HepG2 (cell line): Measurements from ENCODE around the gene DNAH9. TPM values are rescaled to one million over a fixed set of nuclear protein-coding genes. Genes with fewer than 3 reads are reported as not detected.

Experiments
- ATAD3A ChIP-seq: sonication (generic); formaldehyde crosslinking; IDR thresholded peaks from 2 replicates; pipeline ENCODE4 v1.4.0; 2020; ENCODE audit warnings: missing genetic modification reagents
- CENPBD1 ChIP-seq: sonication (generic); formaldehyde crosslinking; IDR thresholded peaks from 2 replicates; pipeline ENCODE4 v1.8.0; 2022; ENCODE audit warnings: missing genetic modification reagents, low read depth, mild to moderate bottlenecking, borderline replicate concordance
- DMAP1 ChIP-seq: IDR thresholded peaks from 2 replicates; pipeline ENCODE4 v1.6.1; 2016
- ERF ChIP-seq: IDR thresholded peaks from 2 replicates; pipeline ENCODE4 v1.6.1; 2018; ENCODE audit warnings: missing biosample characterization, missing genetic modification reagents
- HINFP ChIP-seq: sonication (generic); formaldehyde crosslinking; IDR thresholded peaks from 2 replicates; pipeline ENCODE4 v1.4.0; 2020; ENCODE audit warnings: low read depth, mild to moderate bottlenecking, missing genetic modification reagents
- KDM5A ChIP-seq: fragments of 200-600 bp; sonication (generic); IDR thresholded peaks from 2 replicates; pipeline ENCODE4 v1.7.0; 2018; ENCODE audit warnings: antibody characterized with exemption, mild to moderate bottlenecking, low read length, borderline replicate concordance
- MED1 ChIP-seq: sonication (generic); formaldehyde crosslinking; IDR thresholded peaks from 2 replicates; pipeline ENCODE4 v1.4.0; 2020; ENCODE audit warnings: missing genetic modification reagents
- NFIC ChIP-seq: IDR thresholded peaks from 2 replicates; pipeline ENCODE4 v1.6.1; 2012; ENCODE audit warnings: mild to moderate bottlenecking, low read length, inconsistent platforms
- RCOR2 ChIP-seq: IDR thresholded peaks from 2 replicates; pipeline ENCODE4 v1.6.1; 2016; ENCODE audit warnings: missing biosample characterization, missing genetic modification reagents
- SNAI1 ChIP-seq: sonication (generic); formaldehyde crosslinking; IDR thresholded peaks from 2 replicates; pipeline ENCODE4 v1.5.0; 2020; ENCODE audit warnings: mild to moderate bottlenecking, missing genetic modification reagents, borderline replicate concordance
- TFE3 ChIP-seq: IDR thresholded peaks from 2 replicates; pipeline ENCODE4 v1.6.1; 2016
- ZBTB44 ChIP-seq: sonication (generic); formaldehyde crosslinking; IDR thresholded peaks from 2 replicates; pipeline ENCODE4 v1.4.0; 2020; ENCODE audit warnings: missing genetic modification reagents
- ZFP82 ChIP-seq: sonication (generic); formaldehyde crosslinking; IDR thresholded peaks from 2 replicates; pipeline ENCODE4 v1.5.1; 2020; ENCODE audit warnings: mild to moderate bottlenecking, missing genetic modification reagents, borderline replicate concordance
- ZNF24 ChIP-seq: fragments of 450-650 bp; IDR thresholded peaks from 2 replicates; pipeline ENCODE4 v1.6.1; 2017; ENCODE audit warnings: antibody characterized with exemption, mild to moderate bottlenecking
- ZNF331 ChIP-seq: sonication (generic); formaldehyde crosslinking; IDR thresholded peaks from 2 replicates; pipeline ENCODE4 v1.4.0; 2020; ENCODE audit warnings: missing genetic modification reagents
- ZNF367 ChIP-seq: sonication (generic); formaldehyde crosslinking; IDR thresholded peaks from 2 replicates; pipeline ENCODE4 v1.4.0; 2020; ENCODE audit warnings: missing genetic modification reagents, borderline replicate concordance
- ZNF552 ChIP-seq: sonication (generic); formaldehyde crosslinking; IDR thresholded peaks from 2 replicates; pipeline ENCODE4 v1.9.0; 2022; ENCODE audit warnings: missing genetic modification reagents, mild to moderate bottlenecking, borderline replicate concordance
- ZNF737 ChIP-seq: sonication (generic); formaldehyde crosslinking; IDR thresholded peaks from 2 replicates; pipeline ENCODE4 v1.5.0; 2020; ENCODE audit warnings: missing genetic modification reagents, mild to moderate bottlenecking, borderline replicate concordance
- ZNF746 ChIP-seq: sonication (generic); formaldehyde crosslinking; IDR thresholded peaks from 2 replicates; pipeline ENCODE4 v1.8.0; 2022; ENCODE audit warnings: mild to moderate bottlenecking, missing genetic modification reagents
- ZNF75D ChIP-seq: sonication (generic); formaldehyde crosslinking; IDR thresholded peaks from 2 replicates; pipeline ENCODE4 v1.8.1; 2023; ENCODE audit warnings: missing genetic modification reagents, mild to moderate bottlenecking, borderline replicate concordance
- ZNF800 ChIP-seq: sonication (generic); formaldehyde crosslinking; IDR thresholded peaks from 2 replicates; pipeline ENCODE4 v1.4.0; 2020; ENCODE audit warnings: missing genetic modification reagents
- ZNF839 ChIP-seq: sonication (generic); formaldehyde crosslinking; IDR thresholded peaks from 2 replicates; pipeline ENCODE4 v1.4.0; 2020; ENCODE audit warnings: missing genetic modification reagents, mild to moderate bottlenecking, borderline replicate concordance
- ZSCAN30 ChIP-seq: sonication (generic); formaldehyde crosslinking; IDR thresholded peaks from 2 replicates; pipeline ENCODE4 v1.5.0; 2020; ENCODE audit warnings: mild to moderate bottlenecking, missing genetic modification reagents
- ZZZ3 ChIP-seq: sonication (generic); formaldehyde crosslinking; IDR thresholded peaks from 2 replicates; pipeline ENCODE4 v1.4.0; 2020; ENCODE audit warnings: missing genetic modification reagents, mild to moderate bottlenecking, borderline replicate concordance
- polyA plus RNA-seq, 8 experiments: library from polyadenylated mRNA; depleted of rRNA in 3 of 8; stranded (reverse) in 7 of 8; unstranded in 1 of 8; fragments of >200 nt; fragmentation: Illumina TruSeq in 4 of 8; extraction: Trizol in 4 of 8; gene quantifications; 2 replicates each; pipeline versions ENCODE4 v1.2.1 to v1.2.3, GENCODE V29; 2011 to 2016; ENCODE audit warnings: low read depth in 4 of 8, missing spikeins in 1 of 8, mixed read lengths in 1 of 8; ENCODE audit not compliant: insufficient read depth in 1 of 8
- total RNA-seq, 5 experiments: library from RNA; depleted of rRNA; stranded (reverse); fragments of >200 nt; fragmentation: Illumina TruSeq; extraction: Trizol; gene quantifications; 2 replicates each; pipeline ENCODE4 v1.2.3, GENCODE V29; 2016; ENCODE audit warnings: low read depth in 1 of 5

DNAH9 gene
- total and polyA plus RNA-seq, 2 of the 13 experiments (the other 11 are each of a cell fraction or from before 2014, with no cell fraction given), result not detected

GRCh38 chr17:11997147-11997971 is 399.1 kb downstream of the DNAH9 start, which contains the start of gene ZNF18 (continued):
- TF ChIP-seq ZZZ3 (CRISPR knock-in tag) (no peak), KDM5A (no peak), NFIC (no peak), ERF (CRISPR knock-in tag) (0 out of 2 replicates have a peak, but pooled peaks have one; percentile 53), ATAD3A (CRISPR knock-in tag) (no peak), ZBTB44 (no peak), ZNF737 (CRISPR knock-in tag) (no peak), ZNF552 (CRISPR knock-in tag) (no peak), ZFP82 (no peak), ZNF367 (CRISPR knock-in tag) (no peak), RCOR2 (CRISPR knock-in tag) (no peak), ZNF839 (no peak), HINFP (no peak; the same call in 1 of the 2 replicates), ZNF800 (CRISPR knock-in tag) (peak; percentile 72; the same call in 1 of the 2 replicates), SNAI1 (CRISPR knock-in tag) (no peak), DMAP1 (peak; percentile 67), MED1 (CRISPR knock-in tag) (peak; percentile 52), ZNF331 (CRISPR knock-in tag) (peak; percentile 63; the same call in 1 of the 2 replicates), ZNF24 (no peak), ZNF75D (CRISPR knock-in tag) (no peak), TFE3 (CRISPR knock-in tag) (no peak), ZSCAN30 (CRISPR knock-in tag) (no peak), ZNF746 (CRISPR knock-in tag) (peak; percentile 58; the same call in 1 of the 2 replicates), CENPBD1 (CRISPR knock-in tag) (no peak)
